Breast epithelium (tissue), 3 donors: ENCODE measurements around the gene TMEM14B.

Experiments
- CTCF ChIP-seq, 3 donors: fragments of 450-650 bp; IDR thresholded peaks; one replicate each; pipeline ENCODE4 v1.5.1; 2016 to 2017; ENCODE audit warnings: antibody characterized with exemption in 3 of 3, mild to moderate bottlenecking in 3 of 3, moderate library complexity in 3 of 3
- POLR2A ChIP-seq: fragments of 450-650 bp; IDR thresholded peaks from one replicate; pipeline ENCODE4 v1.6.1; 2016; ENCODE audit warnings: antibody characterized with exemption, mild to moderate bottlenecking, moderate library complexity
- POLR2AphosphoS5 ChIP-seq, 3 donors: sonication (generic); formaldehyde crosslinking; IDR thresholded peaks; one replicate each; pipeline ENCODE4 v1.6.1; 2017; ENCODE audit warnings: antibody characterized with exemption in 3 of 3

GRCh38 chr6:10742251-10742650, 5.4 kb upstream of the TMEM14B start:
- TF ChIP-seq POLR2A (no peak), CTCF (IDR thresholded peaks at IDR 0.05) (no peak), POLR2AphosphoS5 (IDR thresholded peaks at IDR 0.05) (no peak)
